ENCODE data around the gene MYH10.
A peak's percentile ranks its signal among the peaks of the same experiment; 100 is the strongest.

The MYH10 gene

GRCh38 chr17:8611619-8612298 is 18.8 kb downstream of the MYH10 start:
- H3K4me3 ChIP-seq (ENCODE audit: low read length): no peak overlapping the region
- no peak for DNase-seq (ENCODE audit: low read depth)
- TF ChIP-seq CTCF (IDR thresholded peaks at IDR 0.05; ENCODE audit: insufficient read depth, low read depth, low read length, missing control alignments): no peak

GRCh38 chr17:8611137-8611536 is 19.4 kb downstream of the MYH10 start:
- no peak for DNase-seq (ENCODE audit: low read depth)
- TF ChIP-seq CTCF (IDR thresholded peaks at IDR 0.05; ENCODE audit: insufficient read depth, low read depth, low read length, missing control alignments): no peak
- H3K4me3 ChIP-seq (ENCODE audit: low read length): no peak overlapping the region

GRCh38 chr17:8610558-8610957 is 20.0 kb downstream of the MYH10 start:
- no peak for TF ChIP-seq CTCF (IDR thresholded peaks at IDR 0.05; ENCODE audit: insufficient read depth, low read depth, low read length, missing control alignments)
- H3K4me3 ChIP-seq (ENCODE audit: low read length): no peak overlapping the region

GRCh38 chr17:8609910-8610309 is 20.6 kb downstream of the MYH10 start:
- no peak overlapping the region for H3K4me3 ChIP-seq (ENCODE audit: low read length)
- peak; percentile 25 for DNase-seq (ENCODE audit: low read depth)
- no peak for TF ChIP-seq CTCF (IDR thresholded peaks at IDR 0.05; ENCODE audit: insufficient read depth, low read depth, low read length, missing control alignments)

More at GRCh38 chr17:8610558-8610957, 20.0 kb downstream of the MYH10 start:
- no peak for DNase-seq (ENCODE audit: low read depth)

- no peak for TF ChIP-seq CTCF (IDR thresholded peaks at IDR 0.05; ENCODE audit: insufficient read depth, low read depth, low read length, missing control alignments)
- no peak overlapping the region for H3K4me3 ChIP-seq (ENCODE audit: low read length)
- no peak for DNase-seq (ENCODE audit: low read depth)
These were observed 22.5 kb downstream of the MYH10 start for GRCh38 chr17:8608001-8608400.

GRCh38 chr17:8606401-8606800 is 24.1 kb downstream of the MYH10 start:
- H3K4me3 ChIP-seq (ENCODE audit: low read length): no peak overlapping the region
- no peak for DNase-seq (ENCODE audit: low read depth)
- no peak for TF ChIP-seq CTCF (IDR thresholded peaks at IDR 0.05; ENCODE audit: insufficient read depth, low read depth, low read length, missing control alignments)

GRCh38 chr17:8602679-8603078 is 27.8 kb downstream of the MYH10 start:
- no peak overlapping the region for H3K4me3 ChIP-seq (ENCODE audit: low read length)
- no peak for TF ChIP-seq CTCF (IDR thresholded peaks at IDR 0.05; ENCODE audit: insufficient read depth, low read depth, low read length, missing control alignments)
- DNase-seq (ENCODE audit: low read depth): no peak

Data from epithelial cell of esophagus (primary cell).